LNCaP clone FGC (cell line): ENCODE measurements around the gene CNOT8.
"Not testable (repeated sequence)": the region's sequence is repeated elsewhere in the genome, so short reads cannot be mapped to it uniquely, and the experiment has no call there.

Experiments
- DNase-seq: peaks from one replicate; pipeline ENCODE4 v3.0.0-alpha.2; 2011; ENCODE audit warnings: low read depth
- H3K4me3 ChIP-seq: 2 replicates; pipeline ENCODE4 v1.5.1; 2011; ENCODE audit warnings: mild to moderate bottlenecking, low read depth, low read length, control low read depth
- TF ChIP-seq, protein P1 (sequence below): IDR thresholded peaks from 2 replicates; pipeline ENCODE4 v1.5.1; 2012; ENCODE audit warnings: mild to moderate bottlenecking; ENCODE audit not compliant: control insufficient read depth, insufficient read depth; ENCODE audit errors: extremely low read depth

CNOT8 gene

GRCh38 chr5:154823605-154824004 lies 34.8 kb upstream of the CNOT8 start:
- DNase-seq = no peak

DNA sequence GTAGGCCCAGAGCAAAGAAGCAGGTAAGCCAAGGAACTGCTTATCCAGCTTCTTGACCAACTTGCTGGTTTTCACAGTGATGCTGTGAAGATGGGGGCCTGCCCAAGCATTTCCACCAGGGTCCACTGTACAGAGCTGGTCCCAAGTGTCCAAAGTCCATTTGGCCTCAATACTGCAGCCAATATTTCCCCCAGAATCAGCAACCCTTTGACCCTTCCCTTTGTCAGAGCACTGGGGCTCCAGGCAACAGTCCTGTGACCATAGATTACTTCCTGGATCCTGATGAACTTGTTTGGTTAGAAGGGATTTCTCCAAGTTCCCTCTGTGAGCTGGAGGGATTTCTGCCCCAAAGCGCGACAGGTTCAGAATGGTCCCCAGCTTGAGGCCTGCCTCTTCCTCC lies 34.4 kb upstream of the CNOT8 start:
- H3K4me3 ChIP-seq = no peak overlapping the region
- TF ChIP-seq, protein P1, sequence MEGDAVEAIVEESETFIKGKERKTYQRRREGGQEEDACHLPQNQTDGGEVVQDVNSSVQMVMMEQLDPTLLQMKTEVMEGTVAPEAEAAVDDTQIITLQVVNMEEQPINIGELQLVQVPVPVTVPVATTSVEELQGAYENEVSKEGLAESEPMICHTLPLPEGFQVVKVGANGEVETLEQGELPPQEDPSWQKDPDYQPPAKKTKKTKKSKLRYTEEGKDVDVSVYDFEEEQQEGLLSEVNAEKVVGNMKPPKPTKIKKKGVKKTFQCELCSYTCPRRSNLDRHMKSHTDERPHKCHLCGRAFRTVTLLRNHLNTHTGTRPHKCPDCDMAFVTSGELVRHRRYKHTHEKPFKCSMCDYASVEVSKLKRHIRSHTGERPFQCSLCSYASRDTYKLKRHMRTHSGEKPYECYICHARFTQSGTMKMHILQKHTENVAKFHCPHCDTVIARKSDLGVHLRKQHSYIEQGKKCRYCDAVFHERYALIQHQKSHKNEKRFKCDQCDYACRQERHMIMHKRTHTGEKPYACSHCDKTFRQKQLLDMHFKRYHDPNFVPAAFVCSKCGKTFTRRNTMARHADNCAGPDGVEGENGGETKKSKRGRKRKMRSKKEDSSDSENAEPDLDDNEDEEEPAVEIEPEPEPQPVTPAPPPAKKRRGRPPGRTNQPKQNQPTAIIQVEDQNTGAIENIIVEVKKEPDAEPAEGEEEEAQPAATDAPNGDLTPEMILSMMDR = no peak

More at GRCh38 chr5:154823605-154824004, 34.8 kb upstream of the CNOT8 start:
- TF ChIP-seq, protein P1 = no peak
- H3K4me3 ChIP-seq = no peak overlapping the region

DNA sequence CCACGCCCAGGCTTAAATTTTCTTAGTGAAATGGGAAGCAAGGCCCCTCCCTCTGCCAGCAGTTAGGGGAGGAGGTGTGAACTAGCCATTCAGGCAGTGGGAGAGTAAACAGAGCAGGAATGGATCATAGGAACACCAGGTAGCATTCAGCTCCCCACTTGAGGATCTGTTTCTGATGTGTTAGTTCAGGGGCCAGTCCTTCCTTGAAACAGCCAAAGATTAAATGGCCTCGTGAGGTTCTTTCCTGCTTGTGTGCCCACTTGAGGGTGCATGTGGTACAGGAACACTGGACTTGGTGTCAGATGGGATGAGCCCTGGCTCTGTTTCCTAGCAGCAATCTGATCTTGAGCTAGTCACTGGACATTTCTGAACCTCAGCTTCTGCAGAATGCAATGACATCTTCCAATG lies 29.2 kb upstream of the CNOT8 start:
- H3K4me3 ChIP-seq = no peak overlapping the region
- TF ChIP-seq, protein P1 = no peak
- no peak for DNase-seq

More for the DNA sequence above, 34.4 kb upstream of the CNOT8 start:
- no peak for DNase-seq

DNA sequence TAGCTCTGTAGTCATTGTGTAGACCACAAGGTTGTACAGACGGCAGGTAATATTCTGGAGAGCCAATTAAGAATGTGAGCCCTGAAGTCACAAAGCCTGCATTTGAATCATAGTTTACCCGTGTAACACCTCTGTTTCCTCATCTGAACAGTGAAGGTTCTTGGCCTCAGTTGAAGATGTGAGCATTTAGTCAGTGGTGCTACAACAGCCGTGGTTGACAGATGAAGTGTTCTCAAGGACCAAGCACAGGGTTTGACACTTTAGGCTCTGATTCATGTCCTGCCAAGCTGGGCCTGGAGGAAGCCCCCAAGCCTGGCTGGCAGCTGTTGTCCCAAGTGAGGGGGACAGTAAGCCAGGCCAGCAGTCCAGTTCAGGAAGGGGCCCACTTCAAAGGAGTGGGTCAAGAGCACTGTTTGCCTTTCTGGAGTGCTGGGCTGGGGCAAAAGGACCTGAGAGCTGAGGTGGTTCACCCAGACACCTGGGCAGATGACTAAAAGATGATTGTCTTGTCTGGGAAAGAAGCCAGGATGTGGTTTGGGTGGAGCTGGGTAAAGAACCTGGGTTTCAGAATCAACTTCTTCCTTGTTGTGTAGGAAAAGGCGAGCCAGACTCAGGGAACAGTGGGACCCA lies 28.7 kb upstream of the CNOT8 start:
- no peak overlapping the region for H3K4me3 ChIP-seq
- TF ChIP-seq, protein P1 = no peak
- peak; percentile 52 for DNase-seq

DNA sequence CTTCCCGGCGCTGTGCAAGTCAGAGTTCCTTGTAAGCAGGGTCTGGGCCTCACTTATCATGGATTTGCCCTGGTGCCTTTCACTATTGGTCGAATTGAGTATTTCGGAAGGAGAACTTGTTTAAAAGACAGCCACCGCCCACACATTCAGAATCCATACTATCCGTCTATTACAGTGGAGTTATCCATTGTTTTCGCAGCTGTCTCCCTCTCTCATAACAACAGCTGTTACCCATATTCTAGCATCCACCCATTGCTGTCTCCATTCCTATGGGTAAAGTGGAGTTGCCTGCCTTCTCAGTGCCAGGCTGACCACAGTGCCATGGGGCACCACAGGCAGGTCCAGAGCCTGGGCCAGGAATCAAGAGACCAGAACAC lies 28.2 kb upstream of the CNOT8 start:
- H3K4me3 ChIP-seq = no peak overlapping the region
- DNase-seq = no peak
- TF ChIP-seq, protein P1 = no peak

DNA sequence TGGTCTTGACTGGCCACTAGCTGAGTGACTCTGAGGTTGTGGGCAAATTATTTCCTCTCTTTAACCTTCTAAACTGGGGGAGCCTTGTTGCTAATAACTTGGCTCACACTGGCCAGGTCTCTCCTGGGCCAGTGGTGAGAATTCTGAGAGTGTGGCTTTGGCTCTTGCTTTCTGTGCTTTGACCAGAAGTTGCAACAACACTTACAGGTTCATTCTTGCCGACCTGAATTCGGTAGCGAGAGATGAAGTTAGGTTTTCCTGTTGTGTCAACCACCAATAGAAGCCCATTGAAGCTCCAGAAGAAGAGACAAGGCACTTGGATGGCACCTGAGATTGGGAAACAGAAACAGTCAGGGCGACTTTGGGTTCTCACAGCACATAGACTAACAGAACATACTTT lies 27.8 kb upstream of the CNOT8 start:
- TF ChIP-seq, protein P1 = no peak

DNA sequence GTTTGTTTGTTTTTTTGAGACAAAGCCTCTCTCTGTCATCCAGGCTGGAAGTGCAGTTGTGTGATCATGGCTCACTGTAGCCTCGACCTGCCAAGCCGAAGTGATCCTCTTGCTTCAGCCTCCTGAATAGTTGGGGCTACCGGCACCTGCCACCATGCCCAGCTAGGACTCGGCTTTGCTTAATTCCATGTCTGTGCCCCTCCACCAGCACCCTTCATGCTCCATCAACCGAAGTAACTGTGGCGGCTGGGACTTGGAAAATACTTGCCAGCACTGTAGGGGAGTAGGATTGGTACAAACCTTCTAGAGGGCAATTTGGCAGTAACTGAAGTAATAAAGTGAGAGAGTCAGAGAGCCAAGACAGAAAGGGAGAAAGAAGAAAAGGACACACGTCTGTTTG lies 27.0 kb upstream of the CNOT8 start:
- DNase-seq = no peak
- no peak overlapping the region for H3K4me3 ChIP-seq
- TF ChIP-seq, protein P1 = no peak

More for the DNA sequence above, 27.8 kb upstream of the CNOT8 start:
- no peak overlapping the region for H3K4me3 ChIP-seq
- no peak for DNase-seq

DNA sequence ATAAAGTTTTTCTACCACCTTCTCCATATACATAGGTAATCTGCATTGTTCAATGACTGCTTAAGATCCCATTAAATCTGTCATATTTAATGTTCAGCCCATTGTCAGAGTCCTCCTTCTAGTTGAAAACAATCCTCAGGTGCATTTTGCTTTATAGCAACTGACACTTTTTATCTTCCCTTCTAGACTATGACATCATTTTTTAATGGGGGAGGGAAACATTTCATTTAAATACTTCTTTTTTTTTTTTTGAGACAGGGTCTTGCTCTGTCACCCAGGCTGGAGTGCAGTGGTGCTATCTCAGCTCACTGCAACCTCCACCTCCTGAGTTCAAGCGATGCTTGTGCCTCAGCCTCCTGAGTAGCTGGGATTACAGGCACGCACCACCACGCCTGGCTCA lies 25.6 kb upstream of the CNOT8 start:
- not testable (repeated sequence) for H3K4me3 ChIP-seq, DNase-seq
